OCI-LY3 (cell line): ENCODE results near the gene NCK2.

Experiments
- H2AFZ ChIP-seq: fragments of 200-600, 300-600 bp; shearing (Covaris generic); 2 replicates; pipeline ENCODE4 v1.6.0; 2014; ENCODE audit warnings: antibody characterized with exemption, low read depth, low read length
- H3K27ac ChIP-seq: fragments of 200-600, 300-600 bp; sonication (generic); 2 replicates; pipeline ENCODE4 v1.5.1; 2014; ENCODE audit warnings: mild to moderate bottlenecking, low read length, moderate library complexity, mixed read lengths
- H3K27me3 ChIP-seq: fragments of 200-600, 300-600 bp; sonication (generic); 2 replicates; pipeline ENCODE4 v1.6.1; 2014; ENCODE audit warnings: low read depth, low read length, mixed read lengths
- H3K36me3 ChIP-seq: fragments of 200-600, 300-600 bp; sonication (generic); replicated peaks from 2 replicates; pipeline ENCODE3; 2014; ENCODE audit warnings: low read depth, low read length, mixed read lengths
- H3K4me1 ChIP-seq: fragments of 300-600, 200-600 bp; sonication (generic); 2 replicates; pipeline ENCODE4 v1.6.1; 2014; ENCODE audit warnings: low read length, mixed read lengths
- H3K4me2 ChIP-seq: fragments of 200-600, 300-600 bp; sonication (generic); 2 replicates; pipeline ENCODE4 v1.6.1; 2014; ENCODE audit warnings: low read length, mixed read lengths
- H3K4me3 ChIP-seq: fragments of 300-600, 200-600 bp; sonication (generic); 2 replicates; pipeline ENCODE4 v1.5.1; 2014; ENCODE audit warnings: antibody characterized with exemption, mild to moderate bottlenecking, low read length, moderate library complexity
- H3K79me2 ChIP-seq: fragments of 300-600, 200-600 bp; shearing (Covaris generic); 2 replicates; pipeline ENCODE4 v1.6.1; 2014; ENCODE audit warnings: mild to moderate bottlenecking, low read length, mixed read lengths
- H3K9ac ChIP-seq: fragments of 300-600, 200-600 bp; shearing (Covaris generic); 2 replicates; pipeline ENCODE4 v1.6.0; 2014; ENCODE audit warnings: mild to moderate bottlenecking, low read length, moderate library complexity
- H3K9me3 ChIP-seq: fragments of 200-600, 300-600 bp; shearing (Covaris generic); 2 replicates; pipeline ENCODE4 v1.6.1; 2014; ENCODE audit warnings: low read length, mixed read lengths; ENCODE audit not compliant: insufficient read depth
- H4K20me1 ChIP-seq: fragments of 200-600, 300-600 bp; sonication (generic); 2 replicates; pipeline ENCODE4 v1.6.1; 2016; ENCODE audit warnings: low read length, mixed read lengths; ENCODE audit not compliant: insufficient read depth
- EZH2phosphoT487 ChIP-seq: fragments of 200-600 bp; shearing (Covaris generic); IDR thresholded peaks from 2 replicates; pipeline ENCODE4 v1.6.1; 2018; ENCODE audit warnings: antibody characterized with exemption, mixed run types, low read depth
- TF ChIP-seq, protein P1 (sequence below): fragments of 200-600, 300-600 bp; sonication (generic); IDR thresholded peaks from 2 replicates; pipeline ENCODE4 v1.5.1; 2014; ENCODE audit warnings: antibody characterized with exemption, low read length, low read depth

NCK2 gene

DNA sequence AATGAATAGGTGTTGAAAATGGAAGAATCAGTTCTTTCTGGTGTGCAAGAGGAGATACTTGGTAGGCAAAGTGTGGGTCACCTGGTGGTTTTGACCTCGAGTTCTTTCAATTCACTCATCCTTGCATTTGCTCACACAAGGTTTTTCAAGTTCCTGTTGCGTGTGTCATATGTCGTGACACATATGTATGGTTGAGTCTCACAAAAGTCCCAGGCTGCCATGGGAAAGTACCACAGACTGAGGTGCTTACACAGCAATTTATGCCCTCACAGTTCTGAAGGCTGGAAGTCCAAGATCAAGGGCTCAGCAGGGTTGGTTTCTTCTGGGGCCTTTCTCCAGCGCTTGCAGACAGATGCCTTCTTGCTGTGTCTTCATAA, 64.4 kb downstream of the NCK2 start:
- no peak for TF ChIP-seq EZH2phosphoT487
- TF ChIP-seq, protein P1, sequence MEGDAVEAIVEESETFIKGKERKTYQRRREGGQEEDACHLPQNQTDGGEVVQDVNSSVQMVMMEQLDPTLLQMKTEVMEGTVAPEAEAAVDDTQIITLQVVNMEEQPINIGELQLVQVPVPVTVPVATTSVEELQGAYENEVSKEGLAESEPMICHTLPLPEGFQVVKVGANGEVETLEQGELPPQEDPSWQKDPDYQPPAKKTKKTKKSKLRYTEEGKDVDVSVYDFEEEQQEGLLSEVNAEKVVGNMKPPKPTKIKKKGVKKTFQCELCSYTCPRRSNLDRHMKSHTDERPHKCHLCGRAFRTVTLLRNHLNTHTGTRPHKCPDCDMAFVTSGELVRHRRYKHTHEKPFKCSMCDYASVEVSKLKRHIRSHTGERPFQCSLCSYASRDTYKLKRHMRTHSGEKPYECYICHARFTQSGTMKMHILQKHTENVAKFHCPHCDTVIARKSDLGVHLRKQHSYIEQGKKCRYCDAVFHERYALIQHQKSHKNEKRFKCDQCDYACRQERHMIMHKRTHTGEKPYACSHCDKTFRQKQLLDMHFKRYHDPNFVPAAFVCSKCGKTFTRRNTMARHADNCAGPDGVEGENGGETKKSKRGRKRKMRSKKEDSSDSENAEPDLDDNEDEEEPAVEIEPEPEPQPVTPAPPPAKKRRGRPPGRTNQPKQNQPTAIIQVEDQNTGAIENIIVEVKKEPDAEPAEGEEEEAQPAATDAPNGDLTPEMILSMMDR: no peak
- Histone ChIP-seq H4K20me1 (peaks cover 37% of the 10 kb centered on the region; the same call in 1 of the 2 replicates), H3K27me3 (no peaks in the 10 kb centered on the region), H3K9ac (no peak overlapping the region), H3K9me3 (no peaks in the 10 kb centered on the region), H3K4me2 (no peak overlapping the region), H3K27ac (no peak overlapping the region), H3K4me3 (no peak overlapping the region), H3K79me2 (peaks cover 27% of the 10 kb centered on the region), H3K36me3 (no peaks in the 10 kb centered on the region), H2AFZ (no peak overlapping the region), H3K4me1 (peaks cover 9% of the 10 kb centered on the region; the same call in 1 of the 2 replicates)

- H3K27ac ChIP-seq: no peak overlapping the region
- no peaks in the 10 kb centered on the region for H3K27me3 ChIP-seq
- TF ChIP-seq EZH2phosphoT487: no peak
- TF ChIP-seq, protein P1: no peak
- H2AFZ ChIP-seq: no peak overlapping the region
- no peak overlapping the region for H3K9ac ChIP-seq
- H3K4me3 ChIP-seq: no peak overlapping the region
- H4K20me1 ChIP-seq: peaks cover 35% of the 10 kb centered on the region; the same call in 1 of the 2 replicates
- H3K79me2 ChIP-seq: peaks cover 22% of the 10 kb centered on the region
- H3K36me3 ChIP-seq: no peaks in the 10 kb centered on the region
- no peaks in the 10 kb centered on the region for H3K9me3 ChIP-seq
- H3K4me2 ChIP-seq: no peak overlapping the region
- H3K4me1 ChIP-seq: peaks cover 9% of the 10 kb centered on the region; the same call in 1 of the 2 replicates
Observed at GRCh38 chr2:105809723-105810122, 65.0 kb downstream of the NCK2 start.

DNA sequence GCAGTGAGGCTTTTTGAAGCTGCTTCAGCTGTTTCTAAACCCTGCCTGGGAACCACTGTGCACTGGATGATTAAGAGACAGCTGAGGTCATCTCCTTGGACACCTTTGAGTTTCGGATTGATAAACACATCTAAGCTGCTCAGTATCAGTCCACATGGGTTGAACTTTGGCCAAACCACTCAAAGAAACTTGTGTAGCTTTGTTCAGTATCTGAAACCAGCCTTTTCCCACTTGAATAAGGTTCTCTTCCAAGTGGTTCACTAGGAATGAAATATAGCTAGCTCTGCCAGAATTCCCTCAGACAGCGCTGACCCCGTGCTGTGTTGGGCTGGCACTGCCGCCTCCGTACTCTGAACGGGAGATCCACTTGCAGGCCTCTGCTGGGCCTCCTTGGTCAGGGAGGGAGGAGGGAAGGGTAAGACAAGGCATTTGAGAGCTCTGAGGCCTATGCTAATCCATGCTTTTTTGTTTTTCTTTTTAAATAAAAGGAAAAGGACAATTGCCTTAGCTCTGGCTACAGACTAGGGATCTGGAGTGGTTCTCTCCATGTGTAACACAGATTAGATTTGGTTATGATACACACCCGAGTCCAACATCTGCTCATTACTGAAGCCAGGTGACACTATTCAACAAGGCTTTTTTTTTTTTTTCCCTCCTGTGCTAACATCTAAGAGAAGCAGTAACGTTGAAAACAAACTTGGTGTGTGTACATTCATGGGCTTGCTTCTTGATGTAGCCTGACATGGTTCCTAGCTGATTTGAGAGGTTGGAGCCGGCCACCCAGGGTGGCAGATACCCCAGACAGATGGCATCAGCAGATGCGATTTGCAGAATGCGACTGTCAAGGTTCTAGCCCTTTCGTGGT, 67.7 kb downstream of the NCK2 start:
- H3K79me2 ChIP-seq: peaks cover 12% of the 10 kb centered on the region; the same call in 1 of the 2 replicates
- peaks cover 26% of the 10 kb centered on the region; the same call in 1 of the 2 replicates for H4K20me1 ChIP-seq
- H3K9me3 ChIP-seq: no peaks in the 10 kb centered on the region
- H3K36me3 ChIP-seq: no peaks in the 10 kb centered on the region
- no peak overlapping the region for H3K4me3 ChIP-seq
- no peak overlapping the region for H2AFZ ChIP-seq
- H3K27me3 ChIP-seq: no peaks in the 10 kb centered on the region
- no peak overlapping the region for H3K27ac ChIP-seq
- no peak overlapping the region for H3K9ac ChIP-seq
- no peak overlapping the region for H3K4me2 ChIP-seq
- no peak for TF ChIP-seq EZH2phosphoT487
- TF ChIP-seq, protein P1: no peak
- H3K4me1 ChIP-seq: peaks cover 9% of the 10 kb centered on the region; the same call in 1 of the 2 replicates

DNA sequence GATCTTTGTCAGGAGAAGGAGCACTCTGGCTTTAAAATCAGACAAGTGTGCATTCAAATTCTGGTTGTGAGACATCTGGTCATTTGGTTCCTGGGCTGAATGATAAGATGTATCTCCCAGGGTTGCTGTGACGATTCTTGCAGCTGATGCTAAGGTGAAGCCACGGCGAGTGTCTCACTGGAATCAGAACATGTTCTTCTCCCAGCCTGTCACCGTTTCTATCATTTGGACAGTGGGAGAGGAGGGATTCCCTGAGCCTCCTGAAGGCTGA, 68.3 kb downstream of the NCK2 start:
- Histone ChIP-seq H3K36me3 (no peaks in the 10 kb centered on the region), H2AFZ (no peak overlapping the region), H3K27ac (no peak overlapping the region), H3K9ac (no peak overlapping the region), H3K4me3 (no peak overlapping the region), H3K27me3 (no peaks in the 10 kb centered on the region), H4K20me1 (peaks cover 26% of the 10 kb centered on the region; the same call in 1 of the 2 replicates), H3K4me1 (peaks cover 9% of the 10 kb centered on the region; the same call in 1 of the 2 replicates), H3K79me2 (peaks cover 12% of the 10 kb centered on the region; the same call in 1 of the 2 replicates), H3K9me3 (no peaks in the 10 kb centered on the region), H3K4me2 (no peak overlapping the region)
- TF ChIP-seq EZH2phosphoT487: no peak
- TF ChIP-seq, protein P1: no peak
